ENCODE results near the gene PPARGC1A. TPM values are rescaled to one million over a fixed set of nuclear protein-coding genes. Genes with fewer than 3 reads are reported as not detected.

PPARGC1A gene, protein sequence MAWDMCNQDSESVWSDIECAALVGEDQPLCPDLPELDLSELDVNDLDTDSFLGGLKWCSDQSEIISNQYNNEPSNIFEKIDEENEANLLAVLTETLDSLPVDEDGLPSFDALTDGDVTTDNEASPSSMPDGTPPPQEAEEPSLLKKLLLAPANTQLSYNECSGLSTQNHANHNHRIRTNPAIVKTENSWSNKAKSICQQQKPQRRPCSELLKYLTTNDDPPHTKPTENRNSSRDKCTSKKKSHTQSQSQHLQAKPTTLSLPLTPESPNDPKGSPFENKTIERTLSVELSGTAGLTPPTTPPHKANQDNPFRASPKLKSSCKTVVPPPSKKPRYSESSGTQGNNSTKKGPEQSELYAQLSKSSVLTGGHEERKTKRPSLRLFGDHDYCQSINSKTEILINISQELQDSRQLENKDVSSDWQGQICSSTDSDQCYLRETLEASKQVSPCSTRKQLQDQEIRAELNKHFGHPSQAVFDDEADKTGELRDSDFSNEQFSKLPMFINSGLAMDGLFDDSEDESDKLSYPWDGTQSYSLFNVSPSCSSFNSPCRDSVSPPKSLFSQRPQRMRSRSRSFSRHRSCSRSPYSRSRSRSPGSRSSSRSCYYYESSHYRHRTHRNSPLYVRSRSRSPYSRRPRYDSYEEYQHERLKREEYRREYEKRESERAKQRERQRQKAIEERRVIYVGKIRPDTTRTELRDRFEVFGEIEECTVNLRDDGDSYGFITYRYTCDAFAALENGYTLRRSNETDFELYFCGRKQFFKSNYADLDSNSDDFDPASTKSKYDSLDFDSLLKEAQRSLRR
- 1 to 10 TPM in 3 of 4 donors, under 1 TPM in 1; 0.75 to 4.0 (median 1.4) TPM for total RNA-seq

DNA sequence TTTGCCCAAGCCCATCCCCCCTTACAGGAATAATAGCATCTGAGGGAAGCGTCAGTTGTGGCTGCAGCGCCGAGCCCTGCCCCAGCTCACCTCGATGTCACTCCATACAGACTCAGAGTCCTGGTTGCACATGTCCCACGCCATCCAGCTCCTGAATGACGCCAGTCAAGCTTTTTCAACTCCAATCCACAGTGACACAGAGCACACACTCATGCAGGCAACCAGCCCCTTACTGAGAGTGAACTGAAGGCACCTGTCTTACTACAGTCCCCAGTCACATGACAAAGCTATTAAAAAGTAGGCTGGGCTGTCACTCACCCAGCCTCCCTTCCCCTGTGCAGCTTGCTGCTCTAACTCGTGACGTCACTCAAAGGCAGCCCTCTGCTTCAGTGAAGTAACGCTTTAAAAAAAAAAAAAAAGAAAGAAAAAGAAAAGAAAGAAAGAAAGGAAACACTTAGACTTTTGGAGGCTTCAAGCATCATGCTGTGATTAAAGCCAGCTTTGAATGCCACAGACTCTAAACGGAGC lies at the start of gene PPARGC1A:
TSS of gene PPARGC1A (minus strand) at position 234 of the 528 bp plus-strand sequence. CDS start at position 144, 90 bp downstream.
- no peak for DNase-seq
- WGBS, 2 donors, result 0 to 3% methylated on average over 5 to 10 of the region's 10 CpGs
- H3K4me3 ChIP-seq, result peak within 1 kb of the TSS; percentile 30 to 63 (median 47)

DNA sequence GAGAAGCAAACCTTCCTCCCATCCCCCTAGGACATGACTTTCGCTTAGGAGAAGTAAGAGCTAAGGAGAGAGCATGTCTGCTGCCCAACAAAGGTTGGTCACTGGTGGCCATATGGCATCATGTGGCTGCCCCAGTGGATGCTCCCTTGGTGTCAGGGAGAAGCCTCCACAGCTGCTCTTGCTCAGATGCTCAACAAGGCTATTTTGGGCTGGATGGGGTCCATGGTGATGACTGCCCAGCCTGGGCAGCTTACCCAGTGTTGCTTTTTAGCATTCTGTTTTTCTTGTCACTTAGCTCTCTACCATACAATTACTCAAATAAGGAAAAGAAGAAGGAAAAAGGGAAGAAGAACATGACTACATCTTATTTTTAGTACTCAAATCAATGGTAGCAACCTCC lies 48.9 kb upstream of the PPARGC1A start:
- 82 to 100% methylated on average over 1 of the region's 1 CpG for WGBS, 2 donors
- TF ChIP-seq POLR2A (IDR thresholded peaks at IDR 0.05), result no peak
- TF ChIP-seq, protein P1, sequence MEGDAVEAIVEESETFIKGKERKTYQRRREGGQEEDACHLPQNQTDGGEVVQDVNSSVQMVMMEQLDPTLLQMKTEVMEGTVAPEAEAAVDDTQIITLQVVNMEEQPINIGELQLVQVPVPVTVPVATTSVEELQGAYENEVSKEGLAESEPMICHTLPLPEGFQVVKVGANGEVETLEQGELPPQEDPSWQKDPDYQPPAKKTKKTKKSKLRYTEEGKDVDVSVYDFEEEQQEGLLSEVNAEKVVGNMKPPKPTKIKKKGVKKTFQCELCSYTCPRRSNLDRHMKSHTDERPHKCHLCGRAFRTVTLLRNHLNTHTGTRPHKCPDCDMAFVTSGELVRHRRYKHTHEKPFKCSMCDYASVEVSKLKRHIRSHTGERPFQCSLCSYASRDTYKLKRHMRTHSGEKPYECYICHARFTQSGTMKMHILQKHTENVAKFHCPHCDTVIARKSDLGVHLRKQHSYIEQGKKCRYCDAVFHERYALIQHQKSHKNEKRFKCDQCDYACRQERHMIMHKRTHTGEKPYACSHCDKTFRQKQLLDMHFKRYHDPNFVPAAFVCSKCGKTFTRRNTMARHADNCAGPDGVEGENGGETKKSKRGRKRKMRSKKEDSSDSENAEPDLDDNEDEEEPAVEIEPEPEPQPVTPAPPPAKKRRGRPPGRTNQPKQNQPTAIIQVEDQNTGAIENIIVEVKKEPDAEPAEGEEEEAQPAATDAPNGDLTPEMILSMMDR (IDR thresholded peaks at IDR 0.05), result no peak
- intact Hi-C loops (cut with DNase I), result no loop called here

More for the DNA sequence above, at the start of gene PPARGC1A:
- Histone ChIP-seq H3K27ac (peak within 1 kb of the TSS; percentile 40 to 83 (median 76)), H3K36me3 (no peaks in the 10 kb centered on the region), H3K9me3 (no peaks in the 10 kb centered on the region), H3K4me1 (peaks cover 4 to 59% (median 5%) of the 10 kb centered on the region in 3 donors), H3K27me3 (no peaks in the 10 kb centered on the region)
- peak in 1 of 4 donors; percentile 25 for TF ChIP-seq POLR2A (IDR thresholded peaks at IDR 0.05)
- TF ChIP-seq, protein P1 (IDR thresholded peaks at IDR 0.05), result no peak
- intact Hi-C loops (cut with DNase I), result no loop called here

GRCh38 chr4:23937173-23937572 lies 47.3 kb upstream of the PPARGC1A start:
- Histone ChIP-seq H3K36me3 (no peaks in the 10 kb centered on the region), H3K27ac (no peak overlapping the region), H3K27me3 (no peaks in the 10 kb centered on the region), H3K9me3 (no peaks in the 10 kb centered on the region), H3K4me1 (peaks cover 5 to 38% (median 8%) of the 10 kb centered on the region in 3 donors), H3K4me3 (no peak overlapping the region)
- TF ChIP-seq, protein P1 (IDR thresholded peaks at IDR 0.05), result no peak
- TF ChIP-seq POLR2A (IDR thresholded peaks at IDR 0.05), result no peak
- WGBS, 2 donors, result 28 to 38% methylated on average over 2 of the region's 2 CpGs
- intact Hi-C loops (cut with DNase I), result no loop called here
- no peak for DNase-seq

More for the DNA sequence above, 48.9 kb upstream of the PPARGC1A start:
- DNase-seq, result no peak
- peaks cover 4 to 25% (median 5%) of the 10 kb centered on the region in 3 donors for H3K4me1 ChIP-seq
- H3K27ac ChIP-seq, result no peak overlapping the region
- no peaks in the 10 kb centered on the region for H3K36me3 ChIP-seq
- H3K9me3 ChIP-seq, result no peaks in the 10 kb centered on the region
- H3K27me3 ChIP-seq, result no peaks in the 10 kb centered on the region
- no peak overlapping the region for H3K4me3 ChIP-seq

GRCh38 chr4:23934915-23935314 lies 45.1 kb upstream of the PPARGC1A start:
- Histone ChIP-seq H3K27ac (peak overlapping the region in 1 of 4 donors; percentile 9), H3K36me3 (no peaks in the 10 kb centered on the region), H3K9me3 (no peaks in the 10 kb centered on the region), H3K27me3 (no peaks in the 10 kb centered on the region), H3K4me1 (peaks cover 5 to 50% (median 8%) of the 10 kb centered on the region in 3 donors), H3K4me3 (no peak overlapping the region)
- intact Hi-C loops (cut with DNase I), result no loop called here
- 0 to 11% methylated on average over 1 to 3 of the region's 3 CpGs for WGBS, 2 donors
- no peak for TF ChIP-seq POLR2A (IDR thresholded peaks at IDR 0.05)
- TF ChIP-seq, protein P1 (IDR thresholded peaks at IDR 0.05), result peak in 1 of 6 experiments; percentile 9
- DNase-seq, result no peak

All from esophagus squamous epithelium (tissue), 5 donors.